Thyroid gland (tissue), 4 donors: ENCODE measurements around the gene CLK3. TPM values are rescaled to one million over a fixed set of nuclear protein-coding genes. Genes with fewer than 3 reads are reported as not detected.

Experiments
- DNase-seq, 2 donors: peaks; one replicate each; pipeline ENCODE4 v3.0.0-alpha.2; 2019
- H3K27ac ChIP-seq, 3 donors: fragments of 200-600 bp; sonication (generic); 1 replicate in 2 of 3; 2 replicates in 1 of 3; pipeline ENCODE4 v1.5.1; 2016 to 2019; ENCODE audit warnings: mild to moderate bottlenecking in 1 of 3, moderate library complexity in 1 of 3
- H3K27me3 ChIP-seq: fragments of 200-600 bp; sonication (generic); one replicate; pipeline ENCODE4 v1.5.1; 2019
- H3K36me3 ChIP-seq, 2 donors: fragments of 200-600 bp; sonication (generic); one replicate each; pipeline ENCODE4 v1.5.1; 2016 to 2019
- H3K4me1 ChIP-seq, 2 donors: fragments of 200-600 bp; sonication (generic); one replicate each; pipeline ENCODE4 v1.5.1; 2017 to 2019
- H3K4me3 ChIP-seq, 3 donors: fragments of 200-600 bp; sonication (generic); replicated peaks in 1 of 3; 1 replicate in 2 of 3; 2 replicates in 1 of 3; pipeline ENCODE4 v1.5.1; 2016; ENCODE audit warnings: mild to moderate bottlenecking in 1 of 3
- H3K9me3 ChIP-seq: fragments of 200-600 bp; sonication (generic); one replicate; pipeline ENCODE4 v1.5.1; 2017
- CTCF ChIP-seq, 6 experiments: fragments of 200-600 bp in 3 of 6; fragments of 450-650 bp in 3 of 6; sonication (generic) in 3 of 6; IDR thresholded peaks; one replicate each; pipeline ENCODE4 v1.5.1; 2016 to 2019; ENCODE audit warnings: antibody characterized with exemption in 6 of 6, mild to moderate bottlenecking in 2 of 6, inconsistent platforms in 1 of 6, moderate library complexity in 1 of 6
- POLR2A ChIP-seq, 2 donors: fragments of 450-650 bp; IDR thresholded peaks; one replicate each; pipeline ENCODE4 v1.6.1; 2017; ENCODE audit warnings: antibody characterized with exemption in 2 of 2, mild to moderate bottlenecking in 2 of 2, moderate library complexity in 1 of 2
- WGBS, 2 donors: methylation state at CpG; one replicate each; pipeline ENCODE4 v1.1.5; 2017; 5-methylcytosine and 5-hydroxymethylcytosine counted together
- intact Hi-C: fragments of 100-400 bp; cut with DNase I; formaldehyde crosslinking; loops from one replicate; pipeline ENCODE4 v1.15.1; 2023
- total RNA-seq, 4 donors: library from RNA; depleted of rRNA; stranded (reverse); fragments of >200 nt; gene quantifications; one replicate each; pipeline ENCODE4 v1.2.3, GENCODE V29; 2016

Gene CLK3
- total RNA-seq, 4 donors from 2014 or later, result 91.9 to 156 (median 120) TPM

GRCh38 chr15:74636984-74637383, 21.3 kb downstream of the CLK3 start:
- Histone ChIP-seq H3K27me3 (no peaks in the 10 kb centered on the region), H3K9me3 (no peaks in the 10 kb centered on the region), H3K27ac (no peak overlapping the region), H3K4me1 (peaks cover 11 to 14% of the 10 kb centered on the region in 2 donors), H3K36me3 (peaks cover 21 to 59% of the 10 kb centered on the region in 2 donors), H3K4me3 (no peak overlapping the region)
- TF ChIP-seq CTCF (IDR thresholded peaks at IDR 0.05), result no peak
- TF ChIP-seq POLR2A (IDR thresholded peaks at IDR 0.05), result no peak
- no peak for DNase-seq
- intact Hi-C loops, result no loop called here
- 81 to 100% methylated on average over 1 of the region's 1 CpG for WGBS, 2 donors

GRCh38 chr15:74641151-74641550, 25.5 kb downstream of the CLK3 start:
- WGBS, 2 donors, result 81 to 85% methylated on average over 1 of the region's 1 CpG
- no peak overlapping the region for H3K4me3 ChIP-seq
- DNase-seq, result no peak
- peaks cover 7 to 26% of the 10 kb centered on the region in 2 donors for H3K36me3 ChIP-seq
- no peaks in the 10 kb centered on the region for H3K27me3 ChIP-seq
- TF ChIP-seq POLR2A (IDR thresholded peaks at IDR 0.05) (no peak), CTCF (IDR thresholded peaks at IDR 0.05) (no peak)
- peak overlapping the region; percentile 75 to 96 (median 85) for H3K27ac ChIP-seq
- H3K4me1 ChIP-seq, result peaks cover 38 to 39% of the 10 kb centered on the region in 2 donors
- no peaks in the 10 kb centered on the region for H3K9me3 ChIP-seq
- intact Hi-C loops, result no loop called here

GRCh38 chr15:74642348-74642733, 26.7 kb downstream of the CLK3 start:
- TF ChIP-seq CTCF (IDR thresholded peaks at IDR 0.05) (no peak), POLR2A (IDR thresholded peaks at IDR 0.05) (no peak)
- H3K9me3 ChIP-seq, result no peaks in the 10 kb centered on the region
- no peaks in the 10 kb centered on the region for H3K27me3 ChIP-seq
- peaks cover 43 to 49% of the 10 kb centered on the region in 2 donors for H3K4me1 ChIP-seq
- H3K27ac ChIP-seq, result peak overlapping the region; percentile 75 to 96 (median 85)
- no peak for DNase-seq
- intact Hi-C loops, result no loop called here
- WGBS, 2 donors, result 29 to 37% methylated on average over 4 of the region's 4 CpGs
- peaks cover 7 to 17% of the 10 kb centered on the region in 2 donors for H3K36me3 ChIP-seq
- no peak overlapping the region for H3K4me3 ChIP-seq

DNA sequence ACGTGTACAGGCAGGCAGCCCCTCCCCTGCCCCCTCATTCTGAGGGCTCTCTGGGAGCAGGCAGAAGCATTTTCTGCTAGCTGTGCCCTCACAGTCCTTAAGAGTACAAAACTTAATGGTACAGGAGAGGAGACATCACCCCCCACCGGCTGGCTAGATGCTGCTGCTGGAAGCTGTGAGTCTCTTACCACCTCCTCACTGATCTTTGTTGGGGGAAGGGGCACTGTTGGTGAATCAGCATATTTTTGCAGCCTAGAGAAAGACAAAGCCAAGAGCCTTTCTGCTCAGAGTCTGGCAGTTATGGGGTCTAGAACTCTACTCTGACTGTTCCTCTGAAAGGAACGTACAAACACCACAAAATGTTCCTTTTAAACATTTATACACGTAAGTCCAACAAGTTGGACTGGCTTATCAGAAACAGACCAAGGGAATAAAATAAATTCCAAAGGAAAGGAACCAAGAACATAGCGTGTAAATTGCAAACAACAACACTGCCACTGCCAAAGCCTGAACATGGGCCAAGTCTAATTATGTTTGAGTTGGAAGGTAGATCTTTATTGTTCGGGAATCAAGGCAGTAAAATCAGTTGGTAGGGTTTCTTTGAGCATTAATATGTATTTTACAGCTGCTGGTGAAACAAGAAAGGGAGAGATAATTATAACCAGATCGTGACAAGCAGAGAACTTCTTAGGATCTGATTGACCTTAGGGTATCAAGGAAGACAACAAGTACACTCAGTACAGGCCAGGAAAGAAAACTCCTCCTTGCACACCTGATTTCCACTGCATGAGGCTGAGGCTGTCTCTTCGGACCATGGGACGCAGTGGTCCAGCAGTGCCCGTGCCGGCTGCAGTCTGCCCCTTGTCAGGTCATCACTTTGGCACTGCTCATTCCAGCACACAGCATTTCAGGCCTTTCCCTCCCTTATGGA, 27.4 kb downstream of the CLK3 start:
- peak; percentile 80 to 85 for DNase-seq
- Histone ChIP-seq H3K9me3 (no peaks in the 10 kb centered on the region), H3K27ac (peak overlapping the region; percentile 75 to 96 (median 85)), H3K4me1 (peaks cover 48 to 55% of the 10 kb centered on the region in 2 donors), H3K36me3 (peaks cover 7 to 17% of the 10 kb centered on the region in 2 donors), H3K4me3 (no peak overlapping the region), H3K27me3 (no peaks in the 10 kb centered on the region)
- intact Hi-C loops, result no loop called here
- TF ChIP-seq POLR2A (IDR thresholded peaks at IDR 0.05), result peak in 1 of 2 donors; percentile 1
- no peak for TF ChIP-seq CTCF (IDR thresholded peaks at IDR 0.05)
- WGBS, 2 donors, result 44 to 45% methylated on average over 11 of the region's 11 CpGs

DNA sequence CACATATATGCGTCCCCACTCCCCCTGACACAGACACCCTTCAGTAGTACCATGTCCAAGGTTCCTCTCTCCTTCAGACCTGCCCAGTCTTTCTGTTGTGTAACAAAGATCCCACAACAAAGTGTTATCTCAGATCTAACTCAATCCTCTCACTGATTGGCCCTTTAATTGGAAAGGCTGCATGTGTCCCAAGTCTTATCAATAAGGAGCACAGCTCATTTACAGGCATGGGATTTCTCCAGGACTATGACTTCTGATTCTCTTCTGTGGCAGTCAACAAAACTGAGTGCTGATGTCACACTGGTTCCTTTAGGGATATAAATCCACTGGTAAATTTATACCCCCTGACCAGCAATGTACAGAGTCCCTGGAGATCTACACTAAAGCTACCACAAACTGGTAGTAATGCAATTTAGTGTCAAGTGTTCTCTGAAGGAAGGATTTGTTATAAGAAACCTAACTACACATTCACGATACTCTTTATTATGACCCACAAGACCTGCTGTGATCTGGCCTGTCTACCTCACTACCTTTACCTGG, 28.1 kb downstream of the CLK3 start:
- Histone ChIP-seq H3K9me3 (no peaks in the 10 kb centered on the region), H3K27me3 (no peaks in the 10 kb centered on the region), H3K4me1 (peaks cover 55 to 62% of the 10 kb centered on the region in 2 donors), H3K36me3 (peaks cover 7 to 14% of the 10 kb centered on the region in 2 donors), H3K4me3 (no peak overlapping the region), H3K27ac (peak overlapping the region; percentile 75 to 96 (median 85))
- intact Hi-C loops, result no loop called here
- TF ChIP-seq POLR2A (IDR thresholded peaks at IDR 0.05), result no peak
- TF ChIP-seq CTCF (IDR thresholded peaks at IDR 0.05), result no peak
- WGBS, 2 donors, result 88 to 93% methylated on average over 2 of the region's 2 CpGs
- no peak for DNase-seq
